HG02884 (cell line): ENCODE results near the gene MAP3K2.

Experiments
- ATAC-seq: cut with Tn5 transposase; IDR thresholded peaks from one replicate; pipeline ENCODE4 v1.9.1; 2021; ENCODE audit warnings: mild to moderate bottlenecking, moderate library complexity; ENCODE audit not compliant: unreplicated experiment

MAP3K2 gene

DNA sequence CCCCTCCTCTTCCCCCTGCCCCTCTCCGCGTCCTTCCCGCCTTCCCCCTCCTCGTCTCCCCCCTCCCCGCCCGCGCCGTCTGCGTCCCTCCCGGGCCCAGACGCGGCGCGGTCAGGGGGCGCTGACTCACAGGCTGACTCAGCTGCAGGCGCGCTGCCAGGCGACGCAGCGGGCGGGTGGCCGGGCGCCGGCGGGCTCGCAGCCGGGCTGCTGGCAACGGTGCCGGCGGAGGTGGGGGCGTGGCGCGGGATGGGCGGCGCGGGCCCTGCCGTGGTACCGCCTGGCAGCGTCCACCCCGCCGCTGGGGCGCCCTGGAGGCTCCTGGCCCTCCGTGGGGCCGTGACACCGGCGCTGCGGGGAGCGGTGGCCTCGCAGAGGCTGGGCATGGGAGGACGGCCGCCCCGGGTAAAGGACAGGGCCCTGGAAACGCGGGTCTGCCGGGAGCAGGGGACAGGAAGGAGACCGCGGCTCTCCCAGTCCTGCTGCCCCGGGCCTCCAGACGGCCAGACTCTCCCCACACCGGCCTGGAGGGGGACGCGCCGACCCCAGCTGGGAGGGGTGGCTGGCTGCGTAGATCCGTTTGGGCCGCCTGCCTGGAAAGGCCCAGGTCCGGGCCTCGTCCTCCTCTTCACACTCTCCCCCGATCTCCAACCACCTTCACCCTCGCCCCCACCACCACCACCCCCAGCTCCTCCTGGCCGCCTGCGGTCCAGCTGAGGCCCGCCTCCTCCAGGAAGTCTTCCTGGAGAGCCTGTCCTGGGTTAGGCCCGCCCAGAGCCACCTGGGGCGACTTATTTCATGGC lies 20.4 kb upstream of the MAP3K2 start:
- peak; percentile 54 for ATAC-seq

DNA sequence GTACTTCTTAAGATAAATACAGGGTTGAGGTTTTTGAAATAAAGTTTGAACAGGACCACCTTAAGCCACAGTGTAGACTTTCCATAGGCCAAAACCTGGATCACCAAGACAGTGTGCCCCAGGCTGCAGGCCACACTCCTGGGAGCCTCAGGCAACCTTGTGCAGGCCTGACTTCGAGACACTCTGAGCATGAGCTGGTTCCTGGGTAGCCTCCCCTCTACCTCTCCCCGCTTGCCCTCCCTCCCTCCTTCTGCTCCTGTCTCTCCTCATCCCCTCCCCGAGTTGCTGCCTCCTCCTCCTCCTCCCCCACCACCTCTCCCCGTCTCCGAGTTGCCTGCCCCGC lies 19.9 kb upstream of the MAP3K2 start:
- ATAC-seq = no peak

DNA sequence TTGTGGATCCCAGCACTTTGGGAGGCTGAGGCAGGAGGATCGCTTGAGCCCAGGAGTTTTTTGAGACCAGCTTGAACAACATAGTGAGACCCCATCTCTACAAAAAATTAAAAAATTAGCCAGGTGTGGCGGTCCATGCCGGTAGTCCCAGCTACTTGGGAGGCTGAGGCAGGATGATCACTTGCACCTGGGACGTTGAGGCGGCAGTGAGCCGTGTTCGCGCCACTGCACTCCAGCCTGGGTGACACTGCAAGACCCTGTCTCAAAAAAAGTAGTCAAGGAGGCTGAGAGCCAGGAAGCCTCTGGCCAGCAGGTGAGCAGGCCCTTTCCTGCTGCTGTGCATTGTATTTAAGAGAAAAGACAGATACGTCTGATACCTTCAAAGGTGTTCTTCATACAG lies 19.3 kb upstream of the MAP3K2 start:
- ATAC-seq = no peak

DNA sequence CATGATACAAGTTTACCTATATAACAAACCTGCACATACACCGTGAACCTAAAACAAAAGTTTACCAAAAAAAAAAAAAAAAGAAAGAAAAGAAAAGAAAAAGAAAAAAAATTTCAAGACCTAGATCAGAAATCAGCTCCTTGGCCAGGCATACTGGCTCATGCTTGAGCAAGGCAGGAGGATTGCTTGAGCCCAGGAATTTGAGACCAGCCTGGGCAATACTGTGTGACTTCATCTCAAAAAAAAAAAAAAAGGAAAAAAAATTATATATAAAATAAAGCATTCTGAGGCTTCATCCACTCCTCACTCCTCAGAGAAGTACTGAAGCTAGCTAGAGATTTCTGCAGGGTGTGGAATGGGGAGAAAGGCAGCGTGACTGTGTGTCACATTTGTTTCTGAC lies 18.7 kb upstream of the MAP3K2 start:
- no peak for ATAC-seq

DNA sequence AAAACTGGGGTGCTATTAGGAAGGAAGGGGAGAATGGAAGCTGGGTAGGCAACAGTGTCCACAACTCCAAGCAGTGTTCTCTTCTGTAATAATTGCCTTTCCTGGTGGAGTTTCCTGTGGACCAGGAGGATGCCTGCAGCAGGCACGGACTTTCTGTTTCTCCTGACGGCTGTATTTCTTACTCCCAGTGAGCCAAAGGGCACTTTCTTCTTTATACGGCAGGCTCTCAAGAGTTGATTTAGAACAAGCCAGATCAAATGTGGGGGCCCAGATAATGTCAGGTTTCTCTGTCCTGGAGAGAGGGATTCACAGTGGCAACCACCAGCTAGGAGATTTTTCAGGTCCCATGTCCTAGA lies 17.5 kb upstream of the MAP3K2 start:
- ATAC-seq = no peak

DNA sequence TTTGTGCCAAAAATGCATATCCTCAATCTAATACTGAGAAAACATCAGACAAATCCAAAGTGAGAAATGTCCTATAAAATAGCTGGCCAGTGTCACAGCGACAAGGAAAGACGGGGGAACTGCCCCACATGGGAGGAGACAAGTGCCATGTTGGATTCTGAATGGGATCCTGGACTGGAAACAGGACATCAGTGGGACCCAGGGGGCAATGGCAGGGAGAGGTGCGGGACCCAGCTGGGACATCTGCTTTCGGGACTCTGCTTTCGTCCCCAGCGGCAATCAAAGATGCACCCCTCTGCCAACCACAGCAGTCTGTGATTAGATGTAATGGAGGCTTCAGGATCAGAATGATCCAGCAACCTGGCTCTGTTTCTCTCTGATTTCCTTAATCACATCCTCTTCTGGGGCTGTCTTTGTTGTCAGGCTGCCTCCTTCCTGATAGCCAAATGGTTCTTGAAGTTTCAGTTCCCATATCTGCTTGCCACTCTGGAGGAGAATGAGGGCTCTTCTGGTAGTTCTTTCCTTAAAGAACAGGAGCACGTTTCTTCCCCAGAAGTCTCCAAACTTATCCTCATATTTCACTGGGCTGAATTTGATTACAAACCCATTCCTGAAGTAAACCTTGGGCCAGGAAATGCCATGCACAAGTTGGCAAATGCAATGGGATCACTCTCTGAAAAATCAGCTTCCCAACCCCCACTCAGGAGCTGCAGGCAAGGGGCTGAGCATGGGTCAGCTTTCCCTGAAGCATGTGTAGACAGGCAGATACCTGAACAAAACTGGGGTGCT lies 16.9 kb upstream of the MAP3K2 start:
- ATAC-seq = no peak

DNA sequence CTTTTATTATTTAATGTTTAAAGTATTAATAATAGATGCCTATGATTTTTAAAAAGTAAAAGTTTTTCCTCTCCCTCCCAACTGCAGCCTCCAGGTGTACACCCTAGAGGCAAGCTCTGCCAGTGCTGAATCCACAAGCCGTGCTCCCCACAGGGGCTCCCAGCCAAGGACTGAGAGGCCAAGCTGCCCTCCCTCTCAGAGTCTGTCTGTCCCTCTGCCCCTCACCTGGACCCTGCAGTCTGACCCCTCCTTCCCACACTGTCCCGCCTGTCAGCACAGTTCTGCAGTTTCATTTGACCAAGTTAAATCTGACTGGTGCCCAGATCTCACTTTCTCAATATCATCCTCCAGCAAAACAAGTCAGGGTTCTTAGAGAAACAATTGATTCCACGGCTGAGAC lies 15.7 kb upstream of the MAP3K2 start:
- no peak for ATAC-seq

DNA sequence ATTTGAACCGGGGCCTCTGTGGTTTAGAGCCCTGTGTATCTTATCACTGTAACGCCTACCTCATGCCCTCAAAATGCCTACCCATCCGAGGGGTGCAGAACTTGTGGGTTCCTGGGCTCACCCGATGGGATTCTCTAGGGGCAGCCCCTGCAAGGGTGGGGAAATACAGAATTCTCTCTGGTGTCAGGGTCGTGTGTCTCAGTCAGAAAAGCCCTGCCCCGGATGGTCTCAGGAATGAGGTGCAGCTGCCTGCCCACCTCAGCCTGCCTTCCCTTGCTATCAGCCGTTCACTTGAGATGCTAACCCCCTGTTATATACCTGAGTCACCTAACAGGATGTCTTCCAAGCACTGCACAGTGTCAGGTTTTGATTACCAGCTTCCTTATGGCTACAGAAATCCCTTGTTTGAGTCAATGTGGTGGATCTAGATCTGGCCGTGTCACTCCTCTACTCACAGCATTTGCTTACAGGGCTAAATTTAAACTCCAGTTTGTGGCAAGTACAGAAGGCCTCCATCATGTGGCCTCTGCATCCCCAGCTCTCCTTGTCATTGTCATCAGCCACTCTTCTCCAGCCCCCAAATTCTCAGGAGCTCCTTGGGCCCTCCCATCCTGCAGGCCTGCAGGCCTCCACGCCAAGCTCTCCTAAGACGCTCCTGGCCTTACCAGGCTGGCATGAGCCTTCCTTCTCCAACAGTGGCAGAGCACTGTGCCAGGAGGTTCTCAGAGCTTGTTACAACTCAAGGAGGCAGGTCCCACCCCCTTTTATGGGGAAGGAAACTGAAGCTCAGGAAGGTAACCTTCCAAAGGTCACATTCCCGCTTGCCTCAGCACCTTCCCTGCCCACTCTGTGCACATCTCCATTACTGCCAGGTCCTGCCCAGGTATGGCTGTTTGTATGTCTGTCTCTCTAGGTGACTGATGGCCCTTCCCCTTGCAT lies 14.3 kb upstream of the MAP3K2 start:
- no peak for ATAC-seq

DNA sequence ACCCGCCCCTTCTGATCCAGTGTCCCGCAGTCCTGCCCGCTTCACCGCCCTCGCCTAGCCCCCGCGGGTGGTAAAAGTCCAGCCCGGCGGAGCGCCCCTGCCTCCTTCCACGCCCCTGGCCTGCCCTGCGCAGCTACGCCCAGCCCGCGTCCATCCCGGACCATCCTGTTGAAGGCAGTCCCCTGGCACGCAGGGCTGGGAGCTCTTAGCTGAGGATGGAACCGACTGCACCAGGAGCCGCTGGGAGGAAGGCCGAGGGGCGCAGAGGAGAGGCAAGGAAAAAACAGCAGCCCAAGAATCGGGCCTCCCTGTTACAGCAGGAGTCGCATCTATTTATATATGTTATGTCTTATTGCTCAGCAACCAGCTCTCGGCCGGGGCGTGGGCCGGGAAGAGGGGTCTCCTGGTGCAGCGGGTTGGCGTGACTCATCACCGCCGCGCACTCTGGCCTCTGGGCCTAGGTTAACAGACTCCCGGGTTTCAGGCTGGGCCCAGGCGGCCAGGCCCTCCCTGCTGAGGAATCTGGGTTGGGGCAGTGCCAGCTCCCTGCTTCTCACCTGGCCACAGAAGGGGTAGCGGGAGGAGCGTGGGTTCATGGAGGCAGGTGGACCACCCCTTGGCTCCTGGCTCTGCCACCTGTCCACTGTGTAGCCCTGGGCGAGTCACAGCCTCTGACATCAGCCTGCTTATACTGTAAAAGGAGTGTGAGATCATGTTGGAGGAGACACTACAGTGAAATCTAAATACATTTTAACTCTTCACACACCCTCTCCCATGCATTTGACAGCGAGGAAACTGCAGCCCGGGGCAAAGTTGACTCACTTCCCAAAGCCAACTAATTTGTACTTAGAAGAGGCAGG lies 13.4 kb upstream of the MAP3K2 start:
- no peak for ATAC-seq

DNA sequence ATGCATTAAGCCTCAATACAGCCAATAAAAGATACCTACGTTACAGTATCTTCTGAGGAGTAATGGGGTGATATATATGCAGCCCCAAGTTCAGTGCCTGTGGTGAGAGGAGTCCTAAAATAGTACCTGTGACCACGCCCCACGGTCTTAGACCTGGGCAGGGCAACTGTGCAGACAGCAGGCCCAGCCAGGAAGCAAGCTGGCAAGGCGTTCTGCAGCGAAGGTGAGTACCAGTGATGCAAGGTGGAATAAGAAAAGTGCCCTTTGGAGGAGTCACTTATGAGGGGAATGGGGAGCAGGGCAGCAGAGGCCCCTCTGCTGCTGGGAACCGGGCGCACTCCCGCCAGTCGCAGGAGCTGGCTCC lies 12.7 kb upstream of the MAP3K2 start:
- ATAC-seq = no peak

DNA sequence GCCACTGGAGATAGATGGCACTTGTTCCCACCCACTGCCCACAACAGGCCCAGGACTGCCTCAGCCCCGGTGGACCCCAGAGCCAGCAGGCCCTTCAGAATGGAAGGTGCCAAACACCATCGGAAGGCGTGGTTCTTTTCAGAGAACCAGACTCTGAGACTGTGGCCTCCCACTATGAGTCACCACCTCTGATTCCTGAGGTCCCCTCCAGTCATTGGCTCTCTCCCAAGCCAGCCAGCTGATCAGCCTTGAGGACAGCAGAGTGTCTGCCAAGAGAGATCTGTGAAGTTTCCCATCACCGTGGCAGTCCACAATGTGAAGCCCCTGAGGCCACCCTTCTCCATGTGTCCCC lies 10.4 kb upstream of the MAP3K2 start:
- peak; percentile 93 for ATAC-seq

DNA sequence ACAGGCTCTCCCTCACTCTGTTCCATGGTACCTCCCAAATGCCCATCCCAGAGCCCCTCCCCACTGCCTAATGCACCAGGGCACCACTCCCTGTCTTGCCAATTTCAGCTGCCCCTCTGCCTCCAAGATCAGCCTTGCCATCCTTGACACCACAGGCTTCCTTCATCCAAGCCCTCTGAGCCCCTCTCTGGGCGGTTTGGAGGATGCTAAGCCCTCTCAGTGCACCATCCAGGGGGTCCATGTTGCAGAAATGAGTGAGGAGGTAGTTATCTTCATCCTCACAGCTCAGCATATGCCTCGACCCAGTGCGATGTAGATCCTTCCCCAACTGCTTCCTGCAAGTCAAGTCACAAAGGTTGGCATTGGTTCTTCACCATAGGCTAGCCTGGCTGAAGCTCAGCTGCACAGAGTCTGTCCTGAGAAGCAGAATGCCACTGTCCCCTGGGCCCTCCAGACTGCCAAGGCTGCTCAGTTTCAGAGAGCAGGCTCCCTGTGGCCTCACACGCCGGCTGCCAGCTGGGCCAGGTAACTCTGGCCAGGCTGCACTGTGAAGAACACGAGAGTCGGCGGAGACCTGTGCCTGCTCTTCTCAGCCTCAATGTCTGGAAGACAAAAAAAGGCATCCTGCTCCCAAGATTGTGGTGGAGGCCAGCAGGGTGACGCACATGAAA lies 9.9 kb upstream of the MAP3K2 start:
- no peak for ATAC-seq

DNA sequence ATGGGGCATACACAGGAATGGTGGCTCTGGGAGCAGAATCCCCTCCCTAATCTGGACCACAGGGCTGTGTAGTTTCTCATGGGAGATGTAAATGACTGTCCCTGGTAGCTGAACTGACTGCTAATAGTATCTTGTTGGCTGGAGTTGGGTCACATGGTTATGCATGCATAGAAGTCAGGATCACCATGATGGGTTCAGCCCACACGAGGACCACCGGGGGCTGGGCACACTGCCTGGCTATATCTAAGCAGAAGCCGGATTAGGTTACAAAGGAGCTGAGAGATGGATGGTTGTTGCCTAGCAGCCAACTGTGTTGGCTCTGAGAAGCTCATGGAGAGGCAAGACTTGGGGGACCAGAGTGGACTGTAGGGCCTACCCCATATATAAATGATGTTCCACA lies 6.7 kb upstream of the MAP3K2 start:
- ATAC-seq = no peak

DNA sequence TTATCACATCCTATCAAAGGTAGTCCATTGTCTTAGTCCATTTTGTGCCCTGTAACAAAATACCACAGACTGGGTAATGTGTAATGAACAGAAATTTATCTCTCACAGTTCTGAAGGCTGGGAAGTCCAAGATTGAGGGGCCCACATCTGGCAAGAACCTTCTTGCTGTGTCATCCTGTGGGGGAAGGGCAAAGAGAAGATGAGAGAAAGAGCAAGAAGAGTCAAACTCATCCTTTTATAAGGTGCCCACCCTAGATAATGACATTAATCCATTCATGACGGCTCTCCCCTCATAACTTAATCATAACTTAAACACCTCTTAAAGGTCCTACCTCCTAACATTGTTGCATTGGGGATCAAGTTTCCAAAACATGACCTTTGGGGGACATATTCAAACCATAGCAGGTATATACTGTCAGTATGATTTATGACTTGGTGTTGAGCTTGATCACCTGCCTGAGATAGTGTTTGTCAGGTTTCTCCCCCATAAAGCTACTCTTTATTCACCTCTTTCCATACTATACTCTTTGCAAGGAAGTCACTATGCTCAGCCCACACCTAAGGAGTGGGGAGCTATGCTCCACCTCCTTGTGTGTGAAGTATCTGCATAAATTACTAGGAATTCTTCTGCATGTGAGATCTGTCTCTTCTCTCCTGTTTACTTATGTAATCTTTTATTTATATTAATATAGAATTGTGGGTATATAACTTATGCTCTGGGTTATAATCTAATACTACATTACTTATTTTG lies 5.2 kb upstream of the MAP3K2 start:
- ATAC-seq = no peak

DNA sequence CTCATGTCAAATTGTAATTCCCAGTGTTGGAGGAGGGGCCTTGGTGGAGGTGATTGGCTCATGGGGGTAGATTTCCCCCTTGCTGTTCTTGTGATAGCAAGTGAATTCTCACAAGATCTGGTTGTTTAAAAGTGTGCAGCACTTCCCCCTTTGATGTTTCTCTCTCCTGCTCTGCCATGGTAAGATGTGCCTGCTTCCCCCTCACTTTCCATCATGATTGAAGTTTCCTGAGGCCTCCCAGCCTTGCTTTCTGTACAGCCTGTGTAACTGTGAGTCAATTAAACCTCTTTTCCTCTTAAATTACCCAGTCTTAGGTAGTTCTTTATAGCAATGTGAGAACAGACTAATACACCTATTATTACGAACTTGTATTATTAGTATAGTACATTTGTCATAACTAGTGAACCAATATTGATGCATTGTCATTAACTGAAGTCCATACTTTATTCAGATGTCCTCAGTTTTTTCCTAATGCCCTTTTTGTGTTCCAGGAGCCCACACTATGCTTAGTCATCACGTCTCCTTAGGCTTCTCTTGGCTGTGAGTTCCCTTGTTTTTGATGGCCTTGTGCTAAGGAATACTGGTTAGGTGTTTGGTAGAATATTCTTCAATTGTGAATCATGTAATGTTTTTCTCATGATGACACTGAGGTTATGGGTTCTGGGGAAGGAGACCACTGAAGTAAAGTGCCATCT lies 4.5 kb upstream of the MAP3K2 start:
- ATAC-seq = no peak

DNA sequence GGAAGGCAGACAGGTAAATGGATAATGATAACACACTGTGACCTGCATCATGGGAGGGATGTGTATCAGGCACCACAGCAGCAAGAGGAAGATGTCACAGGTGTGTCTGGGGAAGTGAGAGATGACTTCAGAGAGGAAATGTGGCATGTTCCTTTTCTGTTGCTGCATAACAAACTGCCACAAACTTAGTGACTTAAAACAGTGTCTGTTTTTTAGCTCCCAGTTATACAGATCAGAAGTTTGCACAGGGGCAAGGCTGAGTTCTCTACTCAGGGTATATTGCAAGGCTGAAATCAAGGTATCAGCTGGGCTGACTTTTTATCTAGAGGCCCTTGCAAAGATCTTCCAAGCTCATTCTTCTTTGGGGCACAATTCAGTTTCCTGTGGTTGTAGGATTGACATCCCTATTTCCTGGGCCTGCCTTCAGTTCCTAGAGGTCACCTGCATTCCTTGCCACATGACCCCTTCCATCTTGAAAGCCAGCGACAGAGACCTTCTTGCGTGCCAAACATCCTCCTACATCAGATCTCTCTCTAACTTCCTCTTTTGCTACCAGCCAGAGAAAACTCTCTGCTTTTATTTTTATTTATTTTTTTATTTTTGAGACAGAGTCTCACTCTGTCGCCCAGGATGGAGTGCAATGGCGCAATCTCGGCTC lies 2.1 kb upstream of the MAP3K2 start:
- ATAC-seq = no peak

DNA sequence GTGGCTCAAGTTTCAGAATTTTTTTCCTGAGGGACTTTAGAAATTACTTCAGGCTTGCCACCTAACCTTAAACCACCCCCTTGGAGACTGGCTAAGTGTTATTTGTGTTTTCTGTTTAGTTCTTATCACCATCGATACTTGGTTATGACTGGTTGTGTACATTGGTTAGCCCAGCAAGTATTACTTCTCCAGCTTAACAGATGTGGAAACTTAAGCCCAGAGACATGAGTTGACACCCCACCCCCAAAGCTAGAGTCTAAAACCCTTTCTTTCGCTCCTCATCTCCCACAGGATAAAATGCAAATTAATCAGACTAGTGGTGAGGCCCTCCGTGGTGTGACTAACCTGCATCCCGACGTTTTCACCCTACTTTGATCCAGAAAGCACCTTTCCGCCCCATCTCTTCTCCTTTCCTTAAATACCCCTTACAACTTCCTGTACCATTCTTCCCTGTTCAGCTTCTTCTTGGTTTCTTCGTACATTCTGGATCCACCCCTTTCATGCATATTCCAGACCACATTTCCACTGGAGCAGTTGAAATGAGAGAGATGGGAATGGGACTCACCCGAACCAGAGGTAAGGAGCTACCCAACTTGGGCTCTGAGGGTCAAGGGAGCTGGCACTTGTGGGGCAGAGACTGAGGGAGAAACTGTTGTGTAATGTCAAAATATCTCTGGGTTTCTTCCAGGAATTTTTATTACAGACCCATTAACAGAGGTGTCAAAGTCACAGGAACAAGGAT lies 819 bp upstream of the MAP3K2 start:
- ATAC-seq = peak; percentile 25
